GM10266 (cell line): ENCODE results near the gene GLYAT.

ENCODE experiments used
- DNase-seq: peaks from one replicate; pipeline ENCODE4 v3.0.0; 2012; ENCODE audit errors: extremely low spot score
- TF ChIP-seq, protein P1 (sequence below): IDR thresholded peaks from 2 replicates; pipeline ENCODE4 v1.5.1; 2012; ENCODE audit warnings: mild to moderate bottlenecking, low read depth; ENCODE audit not compliant: control insufficient read depth, insufficient read depth; ENCODE audit errors: missing control alignments

Gene GLYAT

DNA sequence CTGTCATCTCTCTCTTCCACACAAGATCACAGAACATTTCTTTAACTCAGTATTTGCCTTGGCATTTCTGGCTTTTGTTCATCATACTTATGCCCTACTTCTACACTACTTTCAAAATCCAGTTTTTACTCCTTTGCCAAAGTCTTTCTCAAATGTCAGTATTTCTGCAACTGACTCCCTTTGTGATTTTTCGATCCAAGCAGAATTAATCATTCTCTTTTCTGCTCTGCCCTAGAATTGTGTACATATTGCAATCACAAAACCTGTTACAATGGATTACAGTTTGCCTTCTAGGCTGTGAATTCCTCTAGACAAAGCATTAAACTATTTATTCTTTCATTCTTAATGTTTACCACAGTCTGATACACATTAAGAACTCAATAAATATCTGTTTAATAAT, 33.3 kb upstream of the GLYAT start:
- DNase-seq = no peak
- TF ChIP-seq, protein P1, sequence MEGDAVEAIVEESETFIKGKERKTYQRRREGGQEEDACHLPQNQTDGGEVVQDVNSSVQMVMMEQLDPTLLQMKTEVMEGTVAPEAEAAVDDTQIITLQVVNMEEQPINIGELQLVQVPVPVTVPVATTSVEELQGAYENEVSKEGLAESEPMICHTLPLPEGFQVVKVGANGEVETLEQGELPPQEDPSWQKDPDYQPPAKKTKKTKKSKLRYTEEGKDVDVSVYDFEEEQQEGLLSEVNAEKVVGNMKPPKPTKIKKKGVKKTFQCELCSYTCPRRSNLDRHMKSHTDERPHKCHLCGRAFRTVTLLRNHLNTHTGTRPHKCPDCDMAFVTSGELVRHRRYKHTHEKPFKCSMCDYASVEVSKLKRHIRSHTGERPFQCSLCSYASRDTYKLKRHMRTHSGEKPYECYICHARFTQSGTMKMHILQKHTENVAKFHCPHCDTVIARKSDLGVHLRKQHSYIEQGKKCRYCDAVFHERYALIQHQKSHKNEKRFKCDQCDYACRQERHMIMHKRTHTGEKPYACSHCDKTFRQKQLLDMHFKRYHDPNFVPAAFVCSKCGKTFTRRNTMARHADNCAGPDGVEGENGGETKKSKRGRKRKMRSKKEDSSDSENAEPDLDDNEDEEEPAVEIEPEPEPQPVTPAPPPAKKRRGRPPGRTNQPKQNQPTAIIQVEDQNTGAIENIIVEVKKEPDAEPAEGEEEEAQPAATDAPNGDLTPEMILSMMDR = no peak

GRCh38 chr11:58763120-58763490, 31.4 kb upstream of the GLYAT start:
- TF ChIP-seq, protein P1 = no peak
- no peak for DNase-seq

- TF ChIP-seq, protein P1 = no peak
- DNase-seq = no peak
Observed at GRCh38 chr11:58762284-58763119, 30.8 kb upstream of the GLYAT start.

- DNase-seq = no peak
- TF ChIP-seq, protein P1 = no peak
Observed at GRCh38 chr11:58757439-58757838, 25.7 kb upstream of the GLYAT start.

GRCh38 chr11:58745705-58746364, 14.1 kb upstream of the GLYAT start:
- TF ChIP-seq, protein P1 = no peak
- no peak for DNase-seq

DNA sequence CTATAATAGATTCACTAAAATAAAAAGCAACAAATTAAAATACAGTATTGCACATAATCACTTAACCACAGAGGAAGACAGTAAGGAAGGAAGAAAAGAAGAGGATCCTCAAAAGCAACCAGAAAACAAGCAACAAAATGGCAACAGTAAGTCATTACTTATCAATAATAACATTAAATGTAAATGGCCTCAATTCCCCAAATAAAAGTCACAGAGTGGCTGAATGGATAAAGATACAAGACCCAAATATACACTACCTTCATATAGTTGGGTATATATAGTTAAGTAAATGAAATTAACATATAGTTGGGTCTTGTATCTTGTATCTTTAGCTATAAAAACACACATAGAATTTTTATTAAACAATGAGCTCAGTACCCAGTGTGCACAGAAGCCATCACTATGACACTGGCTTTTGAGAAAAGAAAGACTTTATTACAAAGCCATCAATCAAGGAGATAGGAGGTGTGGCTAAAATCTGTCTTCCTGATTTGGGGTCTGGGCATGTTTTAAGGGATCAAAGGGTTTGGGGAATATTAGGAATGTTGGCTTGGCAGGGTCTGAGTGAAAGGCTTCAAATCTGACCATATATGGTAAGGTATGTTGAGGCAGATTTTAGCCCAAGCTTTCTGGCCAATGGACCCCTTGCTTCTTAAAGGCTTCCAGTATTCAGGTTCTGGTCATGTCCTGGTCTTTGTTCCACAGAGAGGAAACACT, 13.4 kb upstream of the GLYAT start:
- no peak for DNase-seq
- TF ChIP-seq, protein P1 = no peak
